Measurements from ENCODE around the gene IGF1R.

- no peak for TF ChIP-seq CTCF (IDR thresholded peaks at IDR 0.05; ENCODE audit: insufficient read depth, low read length, poor library complexity, severe bottlenecking)
- no peak for TF ChIP-seq EZH2phosphoT487 (conservative IDR thresholded peaks at IDR 0.05; ENCODE audit: low read length)
Measured at GRCh38 chr15:98760975-98761374, 112.6 kb downstream of the IGF1R start.
